Stimulated activated CD4-positive, alpha-beta T cell treated with anti-CD3 and anti-CD28 coated beads, Interleukin-15, amount 100 ng/mL, for 24 hours (primary cell): Measurements from ENCODE around the gene GLRB.
"Not testable (repeated sequence)": the region's sequence is repeated elsewhere in the genome, so short reads cannot be mapped to it uniquely, and the experiment has no call there.

ENCODE experiments used
- DNase-seq: peaks from one replicate; pipeline ENCODE4 v3.0.0-alpha.2; 2020

GLRB gene

DNA sequence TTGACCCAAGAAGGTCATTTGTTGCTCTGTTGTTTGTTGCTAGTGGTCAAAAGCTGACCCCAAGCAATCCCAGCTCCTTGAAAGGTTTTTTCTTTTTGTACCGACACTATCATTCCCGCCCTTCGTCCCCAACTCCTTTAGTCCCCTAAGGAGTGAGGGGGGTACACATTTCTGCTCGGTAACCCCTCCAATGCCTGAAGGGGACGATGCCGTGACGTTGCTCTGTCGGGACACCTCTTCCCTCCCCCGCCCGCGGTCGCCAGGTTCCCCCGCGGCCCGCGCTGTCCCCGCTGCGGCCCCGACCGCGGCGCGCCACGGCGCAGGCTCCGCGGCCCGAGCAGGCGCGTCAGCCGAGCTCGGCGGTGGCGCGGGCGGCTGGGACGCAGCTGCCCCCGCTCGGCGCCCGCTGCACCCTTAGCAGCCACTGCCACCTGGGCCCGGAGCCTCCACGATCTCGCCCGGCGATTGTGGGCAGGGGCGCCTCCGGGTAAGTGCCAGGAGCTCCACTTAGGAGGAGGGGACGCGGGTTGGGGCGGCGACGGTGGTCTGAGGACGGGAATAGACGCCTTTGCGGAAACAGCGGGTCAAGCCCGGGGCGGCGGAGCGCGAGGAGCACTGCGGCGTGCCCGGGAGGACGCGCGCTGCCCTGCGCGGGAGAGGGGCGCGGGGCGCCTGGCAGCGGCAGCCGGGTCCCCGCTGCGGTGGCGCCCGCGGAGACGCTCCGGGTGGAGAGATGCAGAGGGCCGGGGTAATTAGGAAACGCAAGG, at the start of gene GLRB:
Gene GLRB (plus strand): TSS at position 340 of the 767 bp plus-strand sequence. CDS start 1,875 bp downstream, outside the sequence.
- DNase-seq, result no peak

DNA sequence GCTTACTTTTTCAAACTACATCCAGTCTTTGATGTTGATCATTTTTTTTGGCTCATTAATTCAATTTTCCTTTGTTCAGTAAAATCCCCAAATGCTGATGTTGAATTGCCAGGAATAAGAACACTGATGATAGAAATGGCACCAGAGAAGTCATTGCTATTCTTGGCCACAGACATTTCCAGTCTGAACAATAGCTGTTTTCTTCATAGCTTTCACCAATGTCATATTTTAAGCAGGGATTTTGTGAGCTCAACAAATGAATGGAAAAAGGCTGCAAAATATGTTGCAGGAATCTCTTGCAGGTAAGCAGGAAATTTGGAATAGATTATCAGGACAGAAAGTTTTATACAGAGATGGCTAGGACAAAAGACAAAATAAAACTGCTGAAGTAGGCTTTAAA, 40.5 kb upstream of the GLRB start:
- no peak for DNase-seq

DNA sequence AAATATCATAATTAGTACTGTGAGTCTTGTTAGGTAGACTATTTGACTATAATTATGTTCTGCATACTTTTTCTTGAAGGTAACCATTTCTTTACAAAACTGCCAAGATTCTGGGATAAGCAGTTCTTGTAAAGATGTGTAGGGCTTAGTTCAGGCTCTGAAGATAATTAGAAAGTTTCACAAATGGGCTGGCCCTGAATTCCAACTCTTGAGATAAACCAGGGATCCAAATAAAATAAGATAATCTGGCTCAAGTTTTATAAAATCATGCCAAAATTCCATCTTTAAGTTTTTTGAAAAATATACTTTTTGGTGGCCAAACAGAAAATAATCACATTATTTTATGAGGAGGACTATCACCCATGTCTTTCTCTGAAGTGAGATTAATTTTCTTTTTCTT, 35.5 kb upstream of the GLRB start:
- no peak for DNase-seq

DNA sequence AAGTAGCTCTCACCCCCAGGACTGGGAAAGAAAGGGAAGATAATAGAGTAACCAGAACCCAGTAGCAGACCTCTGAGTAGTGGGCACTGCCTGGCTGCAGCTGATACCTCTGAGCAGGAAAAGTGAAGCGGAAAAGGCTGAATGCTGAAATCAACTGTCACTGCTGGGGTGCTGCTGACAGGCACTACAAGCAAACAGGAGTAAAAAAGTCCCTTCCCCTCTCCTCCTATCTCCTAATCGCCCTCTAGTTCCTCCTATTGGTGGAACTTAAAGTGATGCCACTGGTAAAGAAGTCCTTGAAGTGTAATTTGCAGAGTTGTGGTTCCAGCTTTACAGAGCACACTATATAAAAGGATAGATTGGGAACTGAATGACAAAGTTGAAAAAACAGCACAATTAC, 32.8 kb upstream of the GLRB start:
- no peak for DNase-seq

DNA sequence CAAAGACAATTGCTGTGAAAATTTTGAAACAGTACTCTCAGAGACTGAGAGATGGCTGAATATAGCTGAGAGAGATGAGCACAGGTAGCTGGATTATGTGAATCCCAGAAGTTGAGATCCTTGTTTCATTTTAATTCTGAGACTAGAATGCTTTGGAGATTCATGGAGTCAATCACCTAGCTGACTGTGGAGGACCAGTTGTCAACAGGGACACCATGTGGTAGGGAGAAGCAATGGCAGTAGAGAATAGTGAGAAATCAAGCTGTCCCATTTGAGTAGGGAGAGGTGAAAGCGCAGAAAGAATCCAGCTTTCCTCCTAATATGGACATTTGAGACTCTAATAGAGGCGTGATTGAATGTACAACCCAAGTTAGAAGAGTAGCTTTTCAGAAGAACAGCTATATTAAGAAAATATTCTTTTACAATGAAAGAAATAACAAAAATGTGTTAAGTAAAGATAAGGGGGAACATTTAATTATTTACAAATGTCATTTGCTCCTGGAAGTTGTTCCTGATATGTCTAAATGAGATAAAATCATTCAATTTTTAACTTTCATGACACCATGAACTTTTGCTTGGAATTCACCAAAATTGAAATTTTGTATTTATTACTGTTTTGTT, 30.3 kb upstream of the GLRB start:
- DNase-seq, result no peak

DNA sequence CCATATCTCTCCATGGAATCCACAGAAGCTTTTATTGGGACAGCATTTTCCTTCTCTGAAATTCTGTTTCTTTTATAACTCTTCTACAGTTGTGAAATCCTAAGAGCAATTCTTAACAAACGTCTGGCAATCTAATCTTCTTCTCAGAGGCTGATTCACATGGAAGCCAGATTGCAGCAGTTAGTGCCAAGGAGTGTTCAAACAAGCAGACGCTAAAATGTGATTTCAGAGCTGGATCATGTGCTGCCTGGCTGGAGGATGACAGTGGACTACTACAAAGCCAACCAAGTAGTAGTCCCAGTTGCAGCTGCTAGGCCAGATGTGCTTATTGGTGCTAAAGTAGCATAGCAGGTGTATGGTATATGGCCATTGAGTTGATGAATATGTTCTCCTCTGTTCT, 27.7 kb upstream of the GLRB start:
- DNase-seq, result no peak

DNA sequence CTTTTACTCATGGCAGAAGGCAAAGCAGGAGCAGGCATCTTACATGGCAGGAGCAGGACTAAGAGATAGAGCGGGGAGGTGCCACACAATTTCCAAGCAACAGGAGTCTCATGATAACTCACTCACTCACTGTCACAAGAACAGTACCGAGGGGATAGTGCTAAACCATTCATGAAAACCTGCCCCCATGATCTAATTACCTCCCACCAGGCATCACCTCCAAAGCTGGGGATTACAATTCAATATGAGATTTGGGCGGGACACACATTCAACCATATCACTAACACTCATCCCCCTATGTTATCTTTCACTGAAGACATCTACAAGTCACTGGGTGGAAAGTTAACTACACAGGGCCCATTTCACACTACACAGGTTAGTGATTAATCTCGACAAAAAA, 25.4 kb upstream of the GLRB start:
- DNase-seq, result no peak

DNA sequence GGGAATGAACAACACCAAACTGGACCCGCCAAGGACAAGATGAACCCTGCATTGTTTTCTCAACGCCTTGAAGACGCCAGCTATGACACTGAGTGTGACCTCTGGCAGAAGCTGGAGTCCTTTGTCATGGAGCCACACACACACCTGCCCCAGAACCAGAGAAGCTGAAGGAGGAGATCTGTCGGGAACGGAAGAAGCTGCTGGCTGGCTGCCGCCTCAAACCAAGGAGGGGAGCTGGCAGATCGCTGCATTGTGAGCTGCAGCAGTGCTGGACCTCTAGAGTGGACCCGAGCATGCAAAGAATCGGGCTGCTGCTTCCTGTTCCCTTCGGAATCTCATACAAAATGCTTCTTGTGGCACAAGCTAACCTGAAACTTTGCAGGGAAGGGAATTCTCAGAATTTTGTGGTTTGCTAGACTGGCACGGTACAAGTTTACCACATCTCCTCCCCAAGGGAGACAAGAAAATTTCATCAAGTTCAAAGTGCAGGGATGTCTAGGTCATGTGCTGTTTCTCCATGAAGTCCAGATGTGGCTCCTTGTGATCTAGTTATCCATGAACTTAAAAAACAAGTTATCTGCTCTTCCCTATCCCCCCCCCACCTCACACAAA, 23.4 kb upstream of the GLRB start:
- no peak for DNase-seq

DNA sequence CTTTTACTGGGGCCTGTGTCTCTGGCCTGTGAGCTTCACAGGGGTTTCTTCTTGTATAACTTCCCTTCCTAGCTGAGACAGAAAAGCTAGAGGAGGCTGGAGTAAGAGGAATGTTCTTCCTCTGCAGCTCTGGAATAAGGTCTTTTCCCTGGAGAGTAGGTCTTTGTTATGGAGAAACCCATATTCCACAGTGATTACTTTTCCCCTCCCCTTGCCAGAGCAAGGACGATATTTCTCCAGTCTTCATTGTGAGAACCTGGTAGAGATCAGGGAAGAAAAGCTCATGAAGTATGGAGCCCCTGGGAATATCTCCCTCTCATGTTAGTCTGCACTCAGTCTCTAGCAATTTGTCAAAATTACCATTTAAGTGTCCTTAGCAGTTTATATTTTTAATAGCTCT, 18.7 kb upstream of the GLRB start:
- no peak for DNase-seq

DNA sequence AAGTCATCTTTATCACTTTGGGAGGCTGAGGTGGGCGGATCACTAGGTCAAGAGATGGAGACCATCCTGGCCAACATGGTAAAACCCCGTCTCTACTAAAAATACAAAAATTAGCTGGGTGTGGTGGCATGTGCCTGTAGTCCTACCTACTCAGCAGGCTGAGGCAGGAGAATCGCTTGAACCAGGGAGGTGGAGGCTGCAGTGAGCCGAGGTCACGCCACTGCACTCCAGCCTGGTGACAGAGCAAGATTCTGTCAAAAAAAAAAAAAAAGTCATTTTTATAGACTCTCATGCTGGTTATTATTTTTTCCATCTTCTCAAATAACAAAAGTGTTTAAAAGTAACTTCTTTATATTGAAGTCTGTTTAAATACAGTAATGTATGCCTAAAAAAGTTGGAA, 17.1 kb upstream of the GLRB start:
- not testable (repeated sequence) for DNase-seq

DNA sequence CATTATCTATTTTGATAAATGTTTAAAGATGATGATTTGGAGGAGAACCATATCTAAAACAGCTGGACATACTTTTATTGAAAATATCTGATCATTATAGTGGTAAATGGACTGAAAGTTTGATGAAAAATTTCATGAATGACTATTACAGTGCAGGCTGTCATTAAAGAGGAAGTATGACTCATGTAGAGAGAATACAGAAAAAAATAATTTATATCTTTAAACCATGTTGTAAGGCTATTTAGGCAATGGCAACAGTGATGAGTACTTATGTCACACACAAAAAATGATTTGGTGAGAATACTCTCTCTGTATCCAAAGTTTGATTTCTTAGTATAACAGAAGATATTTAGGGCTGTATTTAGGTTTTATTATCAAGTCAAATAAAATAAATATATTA, 3.9 kb upstream of the GLRB start:
- no peak for DNase-seq

DNA sequence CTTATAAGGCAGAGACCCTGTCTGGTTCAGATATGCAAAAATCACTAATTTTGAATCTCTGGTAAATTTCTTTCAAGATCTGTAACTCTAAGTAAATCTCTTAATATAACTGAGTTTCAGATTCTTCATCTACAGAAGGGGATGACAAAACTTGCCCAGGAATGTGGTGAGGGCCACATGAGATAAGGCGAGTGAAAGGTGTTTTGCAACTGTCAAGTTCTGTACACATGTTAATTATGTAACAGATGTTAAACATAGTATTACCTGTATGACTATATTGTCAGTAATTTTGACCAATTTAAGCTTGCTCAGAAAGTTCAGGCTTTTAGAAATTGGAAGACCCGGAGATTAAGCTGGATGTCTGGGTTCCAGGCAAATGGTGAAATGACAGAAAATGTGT, 549 bp upstream of the GLRB start:
- DNase-seq, result no peak

DNA sequence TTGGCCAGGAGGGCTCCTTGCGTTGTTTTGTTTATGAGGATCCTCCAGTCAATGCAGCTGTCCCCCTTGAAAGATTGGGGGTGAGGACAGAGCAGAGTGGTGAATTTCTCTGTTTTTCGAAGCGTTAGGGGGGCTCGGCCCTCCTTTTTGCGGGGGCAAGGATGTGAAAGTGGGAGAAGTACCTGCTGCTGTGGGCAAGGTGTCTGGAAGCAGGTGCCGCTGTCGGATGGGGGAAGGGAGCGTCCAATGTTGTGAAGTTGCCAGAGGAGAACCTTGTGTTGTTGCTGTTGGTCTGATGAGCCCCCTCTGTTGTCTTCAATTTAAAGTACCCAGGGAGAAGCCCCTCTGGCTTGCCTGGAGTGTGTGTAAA, 613 bp downstream of the GLRB start:
- DNase-seq, result no peak

DNA sequence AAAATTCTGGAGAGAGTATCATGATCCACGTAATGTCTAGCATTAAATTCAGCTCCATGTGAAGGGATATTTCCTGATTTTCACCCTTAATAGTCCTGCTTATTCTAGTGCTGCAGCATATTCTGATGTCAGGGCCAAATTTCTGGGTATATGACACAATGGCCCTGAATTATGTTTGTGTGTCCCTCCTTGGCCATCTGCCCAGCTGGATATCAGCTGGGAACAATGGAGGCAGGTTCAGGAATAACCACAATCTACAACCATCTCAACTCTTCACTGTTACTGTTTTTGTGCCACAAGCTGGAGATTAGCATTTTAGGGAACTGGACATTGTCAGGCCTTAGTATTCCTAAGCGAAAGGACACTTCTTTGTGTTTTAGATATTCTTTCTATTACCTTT, 3.5 kb downstream of the GLRB start:
- no peak for DNase-seq

DNA sequence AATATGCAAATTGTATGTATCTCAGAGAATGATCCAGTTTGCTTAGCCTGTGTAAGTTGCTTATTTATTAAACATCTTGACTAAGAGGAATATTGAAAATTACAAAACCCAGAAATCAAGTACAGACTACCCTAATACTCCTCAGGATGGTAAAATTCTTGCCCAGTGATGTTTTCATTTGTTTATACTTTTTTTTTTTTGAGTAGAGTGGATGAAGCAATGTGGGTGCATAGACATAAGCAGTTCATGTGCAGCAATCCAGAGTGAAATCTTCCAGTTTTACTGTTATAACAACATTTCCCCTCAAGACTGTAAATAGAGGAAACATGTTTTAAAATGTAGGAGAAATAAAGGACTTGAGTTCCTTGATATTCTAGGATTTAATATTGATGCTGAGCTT, 4.7 kb downstream of the GLRB start:
- DNase-seq, result no peak

DNA sequence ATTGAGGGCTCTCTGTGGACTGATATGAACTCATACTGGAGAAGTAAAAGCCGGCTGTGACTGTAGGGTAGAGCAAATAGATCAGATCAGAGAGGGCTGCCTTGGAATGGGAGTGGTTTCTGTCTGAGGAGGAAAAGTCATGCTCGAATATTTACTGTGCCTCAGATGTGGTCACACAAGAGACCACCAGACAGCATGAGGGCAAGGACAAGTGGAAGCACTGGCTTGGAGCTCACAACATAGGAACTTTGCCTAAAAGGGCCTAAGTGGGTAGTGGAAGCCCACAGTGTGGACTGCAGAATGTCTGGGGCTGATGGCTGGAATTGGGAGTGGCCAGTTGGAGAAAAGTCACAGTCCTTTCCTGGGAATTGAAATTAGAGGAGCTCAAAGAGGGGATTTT, 19.8 kb downstream of the GLRB start:
- no peak for DNase-seq

DNA sequence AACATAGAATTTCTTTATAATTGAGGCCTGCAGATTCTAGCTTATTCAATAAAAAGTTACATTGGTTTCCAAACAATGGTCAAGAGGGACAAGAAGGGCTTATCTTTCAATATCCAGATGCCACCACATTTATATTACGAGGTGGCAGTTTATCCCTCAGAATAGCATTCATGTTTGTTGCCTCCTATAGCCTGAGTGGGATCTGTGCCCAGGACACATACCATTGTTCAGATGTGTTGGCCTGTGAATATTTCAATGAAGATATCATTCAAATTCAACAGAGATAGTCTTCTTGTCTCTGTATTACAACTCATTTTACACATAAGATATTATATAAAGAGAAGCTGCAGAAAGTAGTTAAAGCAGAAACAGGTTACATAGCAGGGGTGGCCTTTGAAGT, 20.5 kb downstream of the GLRB start:
- no peak for DNase-seq

DNA sequence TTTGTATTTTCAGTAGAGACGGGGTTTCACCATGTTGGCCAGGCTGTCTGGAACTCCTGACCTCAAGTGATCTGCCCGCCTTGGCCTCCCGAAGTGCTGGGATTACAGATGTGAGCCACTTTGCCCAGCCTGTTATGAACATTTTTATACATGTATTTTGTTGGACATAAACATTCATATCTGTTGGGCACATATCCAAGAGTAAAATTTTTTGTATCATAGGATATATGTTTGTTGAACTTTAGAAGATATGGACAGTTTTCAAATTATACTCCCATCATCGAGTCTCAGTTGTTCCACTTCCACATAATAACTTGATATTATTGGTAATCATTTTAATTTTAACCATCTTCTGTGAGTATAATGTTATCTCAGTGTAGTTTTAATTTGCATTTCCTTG, 23.6 kb downstream of the GLRB start:
- no peak for DNase-seq

DNA sequence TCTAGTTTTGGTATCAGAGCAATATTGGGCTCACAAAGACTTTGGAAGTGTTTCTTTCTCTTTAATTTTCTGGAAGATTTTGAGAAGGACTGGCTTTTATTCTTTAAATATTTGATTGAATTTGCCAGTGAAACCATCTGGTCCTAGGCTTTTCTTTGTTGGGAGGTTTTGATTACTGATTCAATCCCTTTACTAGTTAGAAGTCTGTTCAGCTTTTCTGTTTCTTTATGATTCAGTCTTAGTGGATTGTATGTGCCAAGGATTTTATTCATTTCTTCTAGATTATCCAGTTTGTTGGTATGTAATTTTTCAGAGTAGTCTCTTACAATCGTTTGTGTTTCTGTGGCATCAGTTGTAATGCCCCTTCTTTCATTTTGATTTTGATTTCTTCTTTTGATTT, 28.6 kb downstream of the GLRB start:
- no peak for DNase-seq

DNA sequence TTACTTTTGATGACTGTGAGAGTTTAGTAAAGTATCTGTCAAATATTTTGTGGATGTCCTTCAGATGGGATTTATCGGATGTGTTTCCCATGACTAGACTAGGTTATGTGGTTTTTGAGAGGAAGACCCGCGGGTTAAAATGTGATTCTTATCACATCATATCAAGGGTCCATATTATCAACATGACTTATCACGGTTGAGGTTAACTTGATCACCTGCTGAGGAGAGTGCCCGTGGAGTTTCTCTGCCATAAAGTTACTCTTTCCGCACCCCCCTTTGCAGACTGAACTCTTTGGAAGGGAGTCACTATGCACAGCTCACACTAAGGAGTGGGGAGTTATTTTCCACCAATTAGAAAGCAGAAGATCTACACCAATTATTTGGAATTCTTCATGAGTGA, 38.7 kb downstream of the GLRB start:
- DNase-seq, result no peak

DNA sequence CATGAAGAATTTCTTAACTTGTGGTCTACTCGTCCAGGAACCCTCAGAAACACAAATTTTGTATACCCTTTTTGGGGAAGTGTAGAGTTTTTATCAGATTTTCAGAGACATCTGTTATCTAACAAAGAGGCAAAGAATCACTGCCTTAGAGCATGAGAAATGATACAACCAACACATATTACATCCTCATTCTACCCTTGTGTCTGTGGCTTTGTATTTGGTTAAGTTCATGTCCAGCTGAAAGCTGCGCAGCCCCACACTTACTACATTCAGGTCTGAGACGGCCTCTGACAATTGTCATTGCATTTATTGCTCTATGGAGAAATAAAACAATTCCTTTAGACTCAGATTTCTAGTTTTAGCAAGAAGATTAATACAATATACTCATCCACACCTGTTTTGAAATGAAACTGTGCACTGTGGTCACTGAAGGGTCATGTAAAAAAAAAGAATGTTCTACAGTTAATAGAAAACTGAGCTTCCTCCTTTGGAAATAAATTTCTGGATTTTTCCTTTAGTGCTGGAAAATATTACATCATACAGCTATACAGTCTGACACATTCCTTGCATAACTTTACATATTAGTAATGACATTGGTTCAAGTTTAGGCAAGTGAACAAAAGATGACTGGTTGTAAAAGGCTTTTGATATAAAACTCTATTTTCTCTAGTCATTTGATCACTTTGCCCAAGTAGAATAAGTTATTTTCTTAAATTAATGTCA, 39.8 kb downstream of the GLRB start:
- DNase-seq, result no peak

DNA sequence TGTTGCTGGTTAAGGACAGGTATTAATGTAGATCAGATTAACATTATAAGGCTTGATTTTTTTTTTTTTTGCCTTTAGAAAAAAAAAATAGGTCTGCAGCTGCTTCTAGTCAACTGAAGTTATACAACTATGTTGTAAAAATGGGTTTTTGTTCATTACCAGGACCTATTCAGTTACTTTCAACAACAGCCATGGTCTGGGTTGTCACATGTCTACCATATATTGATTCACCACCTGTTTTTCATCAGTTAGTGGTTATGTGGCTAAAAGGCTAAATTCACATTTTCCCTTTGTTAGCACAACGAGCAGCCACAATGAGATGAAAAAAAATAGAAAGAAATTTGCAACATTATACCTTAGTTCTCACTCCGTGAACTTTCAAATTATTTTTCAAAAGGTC, 45.5 kb downstream of the GLRB start:
- no peak for DNase-seq

DNA sequence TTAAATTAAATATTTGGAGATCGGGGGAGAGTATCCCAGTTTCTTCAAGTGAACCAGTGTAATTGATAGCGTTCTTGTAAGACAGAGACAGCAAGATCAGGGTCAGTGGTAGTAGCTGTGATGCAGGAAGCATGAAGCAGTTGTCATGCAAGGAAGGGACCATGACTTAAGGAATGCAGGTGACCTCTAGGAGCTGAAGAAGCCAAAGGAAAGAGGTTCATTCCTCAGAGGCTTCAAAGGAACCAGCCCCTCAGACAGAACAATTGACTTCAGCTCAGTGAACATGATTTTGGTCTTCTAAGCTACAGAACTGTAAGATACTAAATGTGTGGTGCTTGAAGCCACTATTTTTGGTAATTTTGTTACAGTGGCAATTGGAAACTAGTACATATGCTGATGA, 51.6 kb downstream of the GLRB start:
- no peak for DNase-seq

DNA sequence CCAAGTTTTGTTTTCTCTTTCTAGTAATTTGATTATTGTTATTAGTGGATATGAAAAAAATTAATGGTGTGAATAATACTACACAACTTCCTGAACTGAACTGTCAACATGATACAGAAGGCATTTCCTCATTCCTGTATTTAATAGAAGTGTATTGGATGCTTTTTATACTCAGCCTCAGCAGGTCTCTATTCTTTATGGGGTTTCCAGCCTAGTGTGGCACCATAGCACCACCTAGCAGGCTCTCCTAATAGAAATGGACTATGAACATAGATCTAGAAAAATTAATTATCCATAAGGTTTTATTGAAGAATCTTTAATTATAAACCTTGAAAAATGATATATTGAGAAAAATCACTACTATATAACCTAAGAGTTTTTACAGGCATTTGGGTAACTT, 52.4 kb downstream of the GLRB start:
- no peak for DNase-seq
